Measurements from ENCODE around the gene SLC16A7. TPM values are rescaled to one million over a fixed set of nuclear protein-coding genes. Genes with fewer than 3 reads are reported as not detected.

SLC16A7 gene
- total RNA-seq, 1 donor from 2014 or later = 2.4 TPM

DNA sequence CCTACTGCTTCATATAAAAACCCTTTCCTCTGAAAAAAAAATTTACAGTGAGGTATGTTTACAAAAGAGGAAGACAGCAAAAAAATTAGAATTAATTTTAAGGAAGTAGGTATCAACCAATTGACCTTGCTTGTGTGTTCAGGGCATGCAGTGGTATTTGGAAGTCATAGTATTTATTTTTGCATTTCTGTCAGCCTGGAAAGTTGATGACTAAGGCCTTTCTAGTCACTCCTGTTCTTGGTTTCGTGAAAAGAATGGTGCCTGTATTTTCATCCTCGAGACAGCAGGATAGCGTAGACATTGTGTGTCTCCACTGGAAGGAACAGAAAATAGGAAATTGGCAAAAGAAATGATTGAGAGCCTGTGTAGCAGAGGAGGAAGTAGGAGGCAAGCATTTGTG lies 24.5 kb downstream of the SLC16A7 start:
- TF ChIP-seq, protein P1, sequence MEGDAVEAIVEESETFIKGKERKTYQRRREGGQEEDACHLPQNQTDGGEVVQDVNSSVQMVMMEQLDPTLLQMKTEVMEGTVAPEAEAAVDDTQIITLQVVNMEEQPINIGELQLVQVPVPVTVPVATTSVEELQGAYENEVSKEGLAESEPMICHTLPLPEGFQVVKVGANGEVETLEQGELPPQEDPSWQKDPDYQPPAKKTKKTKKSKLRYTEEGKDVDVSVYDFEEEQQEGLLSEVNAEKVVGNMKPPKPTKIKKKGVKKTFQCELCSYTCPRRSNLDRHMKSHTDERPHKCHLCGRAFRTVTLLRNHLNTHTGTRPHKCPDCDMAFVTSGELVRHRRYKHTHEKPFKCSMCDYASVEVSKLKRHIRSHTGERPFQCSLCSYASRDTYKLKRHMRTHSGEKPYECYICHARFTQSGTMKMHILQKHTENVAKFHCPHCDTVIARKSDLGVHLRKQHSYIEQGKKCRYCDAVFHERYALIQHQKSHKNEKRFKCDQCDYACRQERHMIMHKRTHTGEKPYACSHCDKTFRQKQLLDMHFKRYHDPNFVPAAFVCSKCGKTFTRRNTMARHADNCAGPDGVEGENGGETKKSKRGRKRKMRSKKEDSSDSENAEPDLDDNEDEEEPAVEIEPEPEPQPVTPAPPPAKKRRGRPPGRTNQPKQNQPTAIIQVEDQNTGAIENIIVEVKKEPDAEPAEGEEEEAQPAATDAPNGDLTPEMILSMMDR (conservative IDR thresholded peaks at IDR 0.05; ENCODE audit: low read depth, low read length) = no peak

GRCh38 chr12:59624732-59625460 lies 29.1 kb downstream of the SLC16A7 start:
- no peak overlapping the region for H3K4me3 ChIP-seq (ENCODE audit: low read depth, low read length)
- peak; percentile 52 for DNase-seq (ENCODE audit: low read depth)
- TF ChIP-seq, protein P1 (conservative IDR thresholded peaks at IDR 0.05; ENCODE audit: low read depth, low read length) = no peak

More for the DNA sequence above, 24.5 kb downstream of the SLC16A7 start:
- no peak for DNase-seq (ENCODE audit: low read depth)
- no peak overlapping the region for H3K4me3 ChIP-seq (ENCODE audit: low read depth, low read length)

DNA sequence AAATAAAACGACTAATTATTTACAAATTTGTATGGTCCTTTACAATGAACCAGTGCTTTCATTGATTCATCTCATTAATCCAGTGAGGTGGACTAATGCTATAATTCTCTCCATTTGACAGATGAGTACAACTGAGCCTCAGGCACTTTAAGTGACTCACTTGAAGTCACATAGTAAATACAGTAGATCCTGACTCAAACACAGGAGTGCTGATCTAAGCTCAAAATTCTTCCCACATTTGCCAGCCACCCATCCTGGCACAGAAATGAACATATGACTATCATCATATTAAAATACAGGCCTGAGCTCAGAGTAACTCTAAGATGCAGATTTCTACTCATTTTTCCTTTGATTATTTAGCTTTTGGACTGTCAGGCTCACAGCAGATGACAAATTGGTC lies 30.6 kb downstream of the SLC16A7 start:
- TF ChIP-seq, protein P1 (conservative IDR thresholded peaks at IDR 0.05; ENCODE audit: low read depth, low read length) = no peak
- no peak for DNase-seq (ENCODE audit: low read depth)
- no peak overlapping the region for H3K4me3 ChIP-seq (ENCODE audit: low read depth, low read length)

DNA sequence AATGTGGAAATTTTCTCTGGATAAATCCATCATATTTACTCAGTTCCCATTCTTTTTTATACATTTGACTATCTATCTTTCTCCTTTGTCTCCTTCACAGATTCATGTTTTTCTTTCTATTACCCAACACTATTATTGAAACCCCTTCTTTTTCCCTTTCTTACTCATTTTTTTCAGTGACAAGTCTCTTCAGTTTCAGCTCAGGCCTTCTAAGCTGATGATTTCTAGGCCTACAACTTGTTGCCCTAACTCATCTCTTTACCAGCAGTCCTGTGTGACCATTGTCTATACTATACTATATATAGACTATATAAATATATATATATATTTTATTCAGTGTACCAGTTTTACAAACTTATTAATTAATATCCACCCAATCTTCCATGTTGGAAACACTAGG lies 31.8 kb downstream of the SLC16A7 start:
- DNase-seq (ENCODE audit: low read depth) = no peak
- H3K4me3 ChIP-seq (ENCODE audit: low read depth, low read length) = no peak overlapping the region
- TF ChIP-seq, protein P1 (conservative IDR thresholded peaks at IDR 0.05; ENCODE audit: low read depth, low read length) = no peak

- H3K4me3 ChIP-seq (ENCODE audit: low read depth, low read length) = no peak overlapping the region
- DNase-seq (ENCODE audit: low read depth) = no peak
- TF ChIP-seq, protein P1 (conservative IDR thresholded peaks at IDR 0.05; ENCODE audit: low read depth, low read length) = no peak
These were observed 34.1 kb downstream of the SLC16A7 start for GRCh38 chr12:59629890-59630289.

DNA sequence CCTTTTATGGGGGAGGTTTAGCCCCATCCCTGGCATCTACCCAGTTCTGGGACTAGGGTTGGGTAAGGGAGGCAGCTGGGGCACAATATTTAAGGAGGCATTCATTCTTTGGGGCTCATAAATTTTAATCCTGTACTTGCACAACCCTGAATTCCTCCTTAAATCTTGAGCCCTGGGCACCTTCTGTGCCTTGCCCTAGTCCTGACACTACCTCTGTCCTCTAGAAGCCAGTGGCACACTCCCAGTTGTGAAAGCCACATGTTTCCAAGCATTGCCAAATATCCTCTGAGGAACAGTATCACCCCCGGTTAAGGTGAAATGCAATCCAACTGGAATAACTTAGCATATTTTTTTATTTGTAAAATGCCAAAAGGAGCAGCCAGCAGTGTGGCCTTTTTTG lies 36.6 kb downstream of the SLC16A7 start:
- TF ChIP-seq, protein P1 (conservative IDR thresholded peaks at IDR 0.05; ENCODE audit: low read depth, low read length) = no peak
- no peak overlapping the region for H3K4me3 ChIP-seq (ENCODE audit: low read depth, low read length)
- no peak for DNase-seq (ENCODE audit: low read depth)

DNA sequence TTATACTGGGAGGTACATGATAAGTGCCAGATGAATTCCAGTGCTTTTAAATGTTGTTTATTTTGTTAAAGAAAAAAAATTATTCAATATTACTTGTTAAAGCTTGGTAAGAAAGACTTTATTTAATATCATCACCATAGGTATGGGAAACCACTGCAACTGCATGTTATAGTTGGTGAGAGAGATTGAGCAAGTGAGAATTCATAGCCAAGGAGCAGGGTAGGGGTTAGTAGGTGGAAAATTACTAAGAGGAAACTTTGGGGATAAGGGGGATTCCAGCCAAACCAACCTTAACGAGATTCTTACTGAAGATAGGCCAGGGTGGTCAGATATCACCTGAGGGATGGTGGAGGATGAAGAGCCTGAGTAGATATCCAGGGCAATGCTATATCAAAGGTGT lies 38.4 kb downstream of the SLC16A7 start:
- no peak overlapping the region for H3K4me3 ChIP-seq (ENCODE audit: low read depth, low read length)
- no peak for DNase-seq (ENCODE audit: low read depth)
- TF ChIP-seq, protein P1 (conservative IDR thresholded peaks at IDR 0.05; ENCODE audit: low read depth, low read length) = no peak

Data from epithelial cell of proximal tubule (primary cell).